Measurements from ENCODE around the gene TNFRSF19. TPM values are rescaled to one million over a fixed set of nuclear protein-coding genes. Genes with fewer than 3 reads are reported as not detected.
"Not testable (repeated sequence)": the region's sequence is repeated elsewhere in the genome, so short reads cannot be mapped to it uniquely, and the experiment has no call there.

The TNFRSF19 gene
- total RNA-seq, 1 experiment from 2014 or later, result 0.31 TPM

DNA sequence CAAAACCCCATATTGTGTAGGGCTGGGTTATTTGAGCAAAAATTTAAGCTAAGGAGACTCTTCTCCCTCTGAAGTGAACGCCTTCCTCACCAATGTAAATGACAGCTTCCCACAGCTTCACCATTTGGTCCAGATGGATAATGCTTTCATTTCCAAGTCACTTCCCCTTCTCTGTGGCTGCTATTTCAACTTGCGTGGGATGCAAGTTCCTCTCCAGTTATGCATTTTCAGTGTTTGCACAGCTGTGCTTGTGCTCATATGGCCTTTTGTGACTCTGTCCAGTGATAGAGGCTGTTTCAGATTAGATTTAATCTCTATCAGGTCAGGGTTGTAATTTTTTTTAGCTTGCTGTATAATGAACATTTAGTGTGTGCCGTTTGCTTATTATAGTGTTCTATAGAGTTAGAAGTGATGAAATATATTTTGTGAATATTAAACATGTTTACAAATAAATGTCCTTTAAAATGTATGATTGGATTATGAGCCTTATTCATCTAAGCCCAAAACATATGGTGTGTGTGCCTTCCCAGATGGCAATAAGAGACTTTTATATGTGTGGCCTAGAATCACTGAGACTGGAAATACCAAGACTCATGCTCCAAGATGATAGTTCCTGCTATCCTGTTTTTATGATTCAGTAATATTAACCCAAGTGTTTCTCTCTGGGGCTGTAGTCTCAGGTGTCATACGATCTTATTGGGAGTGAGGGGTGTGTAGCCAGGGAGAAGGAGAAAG lies 86.6 kb downstream of the TNFRSF19 start:
- no peak overlapping the region for H3K4me3 ChIP-seq (ENCODE audit: insufficient read depth, low read depth, low read length)
- H3K27me3 ChIP-seq (ENCODE audit: control insufficient read depth, insufficient read depth, low read length), result no peaks in the 10 kb centered on the region
- DNase-seq, result no peak
- H3K36me3 ChIP-seq (replicated peaks; ENCODE audit: control insufficient read depth, insufficient read depth, low read length), result no peaks in the 10 kb centered on the region

DNA sequence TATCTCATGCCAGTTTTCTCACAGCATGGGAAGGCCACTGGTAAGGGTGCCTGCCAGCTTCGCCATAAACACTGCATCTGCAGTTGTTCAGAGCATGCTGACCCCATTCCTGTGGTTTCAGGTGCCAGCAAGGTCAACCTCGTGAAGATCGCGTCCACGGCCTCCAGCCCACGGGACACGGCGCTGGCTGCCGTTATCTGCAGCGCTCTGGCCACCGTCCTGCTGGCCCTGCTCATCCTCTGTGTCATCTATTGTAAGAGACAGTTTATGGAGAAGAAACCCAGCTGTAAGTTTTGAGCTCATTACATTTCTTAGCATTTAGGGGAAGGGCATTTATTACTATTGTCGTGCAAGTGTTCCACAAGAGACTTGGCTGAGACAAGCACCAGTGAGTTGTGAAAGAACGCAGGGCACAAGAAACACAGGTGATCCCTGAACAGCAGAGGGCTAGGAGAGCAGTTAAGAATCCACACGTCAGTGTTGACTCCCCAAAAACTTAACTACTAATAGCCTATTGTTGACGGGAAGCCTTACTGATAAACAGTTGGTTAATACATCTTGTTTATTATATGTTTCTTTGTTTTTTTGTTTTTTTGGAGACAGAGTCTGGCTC lies 88.8 kb downstream of the TNFRSF19 start:
- Histone ChIP-seq H3K27me3 (ENCODE audit: control insufficient read depth, insufficient read depth, low read length) (no peaks in the 10 kb centered on the region), H3K36me3 (replicated peaks; ENCODE audit: control insufficient read depth, insufficient read depth, low read length) (no peaks in the 10 kb centered on the region), H3K4me3 (ENCODE audit: insufficient read depth, low read depth, low read length) (no peak overlapping the region)
- no peak for DNase-seq

DNA sequence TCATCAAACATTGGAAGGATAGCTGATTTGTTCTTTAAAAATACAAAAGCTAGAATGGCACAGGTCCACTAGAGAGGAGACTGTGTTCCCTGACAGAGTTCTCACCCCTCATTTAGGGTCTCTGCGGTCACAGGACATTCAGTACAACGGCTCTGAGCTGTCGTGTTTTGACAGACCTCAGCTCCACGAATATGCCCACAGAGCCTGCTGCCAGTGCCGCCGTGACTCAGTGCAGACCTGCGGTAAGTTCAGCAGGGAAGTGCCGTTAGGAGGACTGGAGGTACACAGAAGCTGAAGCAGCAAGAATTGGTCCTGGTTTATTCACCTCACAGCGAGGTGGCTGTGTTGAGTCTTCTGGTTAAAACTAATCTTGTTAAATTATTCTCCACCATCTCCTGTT lies 90.0 kb downstream of the TNFRSF19 start:
- no peaks in the 10 kb centered on the region for H3K27me3 ChIP-seq (ENCODE audit: control insufficient read depth, insufficient read depth, low read length)
- H3K36me3 ChIP-seq (replicated peaks; ENCODE audit: control insufficient read depth, insufficient read depth, low read length), result no peaks in the 10 kb centered on the region
- DNase-seq, result no peak
- H3K4me3 ChIP-seq (ENCODE audit: insufficient read depth, low read depth, low read length), result no peak overlapping the region

DNA sequence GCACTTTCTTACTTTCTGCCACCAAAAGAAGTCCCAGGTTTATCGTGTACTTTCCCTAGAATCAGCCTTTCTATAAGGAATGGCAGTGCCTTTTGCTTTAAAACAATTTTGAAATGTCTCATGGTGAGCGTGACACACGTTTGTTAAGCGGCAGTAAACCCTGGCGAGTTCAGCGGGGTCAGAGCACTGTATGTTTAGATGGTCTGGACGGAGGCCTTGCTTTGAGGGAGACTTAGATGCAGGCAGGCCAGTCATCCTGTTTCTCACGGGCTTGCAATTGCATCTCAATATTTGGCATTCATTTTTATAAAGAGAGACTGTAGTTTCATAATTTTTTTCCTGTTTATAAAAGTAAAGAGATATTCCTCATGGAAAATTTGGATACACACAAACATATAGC lies 96.4 kb downstream of the TNFRSF19 start:
- Histone ChIP-seq H3K36me3 (replicated peaks; ENCODE audit: control insufficient read depth, insufficient read depth, low read length) (no peaks in the 10 kb centered on the region), H3K27me3 (ENCODE audit: control insufficient read depth, insufficient read depth, low read length) (no peaks in the 10 kb centered on the region), H3K4me3 (ENCODE audit: insufficient read depth, low read depth, low read length) (no peak overlapping the region)
- no peak for DNase-seq

DNA sequence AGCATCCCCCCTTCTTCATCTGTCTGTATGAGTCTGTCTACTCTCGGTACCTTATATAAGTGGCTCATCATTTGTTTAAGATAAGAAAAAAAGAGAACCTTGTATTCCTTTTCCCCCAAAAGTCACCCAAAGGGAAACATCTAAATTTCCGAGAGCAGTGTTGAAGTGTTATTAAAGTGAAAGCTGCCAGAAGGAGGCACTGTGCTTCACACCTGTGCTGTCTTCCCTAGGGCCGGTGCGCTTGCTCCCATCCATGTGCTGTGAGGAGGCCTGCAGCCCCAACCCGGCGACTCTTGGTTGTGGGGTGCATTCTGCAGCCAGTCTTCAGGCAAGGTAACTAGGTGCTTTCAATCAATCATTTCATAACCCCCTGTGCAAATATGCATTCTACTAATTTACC lies 97.5 kb downstream of the TNFRSF19 start:
- peak; percentile 62 for DNase-seq
- H3K36me3 ChIP-seq (replicated peaks; ENCODE audit: control insufficient read depth, insufficient read depth, low read length), result no peaks in the 10 kb centered on the region
- H3K27me3 ChIP-seq (ENCODE audit: control insufficient read depth, insufficient read depth, low read length), result no peaks in the 10 kb centered on the region

DNA sequence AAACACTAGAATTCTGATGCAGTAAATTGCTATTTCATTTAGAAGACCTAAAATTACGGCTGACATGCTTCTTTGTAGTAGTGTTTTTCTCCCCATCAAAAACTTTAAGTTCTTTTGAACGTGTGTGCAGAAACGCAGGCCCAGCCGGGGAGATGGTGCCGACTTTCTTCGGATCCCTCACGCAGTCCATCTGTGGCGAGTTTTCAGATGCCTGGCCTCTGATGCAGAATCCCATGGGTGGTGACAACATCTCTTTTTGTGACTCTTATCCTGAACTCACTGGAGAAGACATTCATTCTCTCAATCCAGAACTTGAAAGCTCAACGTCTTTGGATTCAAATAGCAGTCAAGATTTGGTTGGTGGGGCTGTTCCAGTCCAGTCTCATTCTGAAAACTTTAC lies 98.3 kb downstream of the TNFRSF19 start:
- DNase-seq, result no peak
- no peaks in the 10 kb centered on the region for H3K27me3 ChIP-seq (ENCODE audit: control insufficient read depth, insufficient read depth, low read length)
- no peaks in the 10 kb centered on the region for H3K36me3 ChIP-seq (replicated peaks; ENCODE audit: control insufficient read depth, insufficient read depth, low read length)
- H3K4me3 ChIP-seq (ENCODE audit: insufficient read depth, low read depth, low read length), result no peak overlapping the region

More for the DNA sequence above, 97.5 kb downstream of the TNFRSF19 start:
- no peak overlapping the region for H3K4me3 ChIP-seq (ENCODE audit: insufficient read depth, low read depth, low read length)

- Histone ChIP-seq H3K4me3 (ENCODE audit: insufficient read depth, low read depth, low read length) (no peak overlapping the region), H3K36me3 (replicated peaks; ENCODE audit: control insufficient read depth, insufficient read depth, low read length) (no peaks in the 10 kb centered on the region), H3K27me3 (ENCODE audit: control insufficient read depth, insufficient read depth, low read length) (no peaks in the 10 kb centered on the region)
- DNase-seq, result no peak
Observed at GRCh38 chr13:23670793-23671192, 100.6 kb downstream of the TNFRSF19 start.

GRCh38 chr13:23671377-23671776 lies 101.2 kb downstream of the TNFRSF19 start:
- no peak for DNase-seq
- Histone ChIP-seq H3K27me3 (ENCODE audit: control insufficient read depth, insufficient read depth, low read length) (no peaks in the 10 kb centered on the region), H3K36me3 (replicated peaks; ENCODE audit: control insufficient read depth, insufficient read depth, low read length) (no peaks in the 10 kb centered on the region), H3K4me3 (ENCODE audit: insufficient read depth, low read depth, low read length) (no peak overlapping the region)

GRCh38 chr13:23671897-23672296 lies 101.7 kb downstream of the TNFRSF19 start:
- Histone ChIP-seq H3K36me3 (replicated peaks; ENCODE audit: control insufficient read depth, insufficient read depth, low read length) (no peaks in the 10 kb centered on the region), H3K4me3 (ENCODE audit: insufficient read depth, low read depth, low read length) (no peak overlapping the region), H3K27me3 (ENCODE audit: control insufficient read depth, insufficient read depth, low read length) (no peaks in the 10 kb centered on the region)
- DNase-seq, result no peak

DNA sequence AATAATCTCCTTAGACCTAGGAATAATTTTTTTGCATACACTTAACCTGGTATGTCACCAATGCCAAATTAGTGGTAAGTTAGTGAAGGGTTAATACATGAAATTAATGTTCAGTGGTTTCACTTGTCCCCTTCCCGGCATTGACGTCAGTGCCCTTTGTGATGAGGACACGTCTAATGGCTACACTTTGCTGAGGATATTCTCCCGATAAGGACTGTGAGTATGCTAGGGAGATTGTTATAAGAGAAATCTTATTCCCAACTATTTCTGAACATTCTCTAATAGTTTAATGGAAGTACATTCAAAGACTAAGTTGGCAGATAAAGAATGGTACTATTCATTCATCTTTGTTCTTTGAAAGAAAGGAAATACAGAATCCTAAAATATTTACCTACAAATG lies 102.4 kb downstream of the TNFRSF19 start:
- Histone ChIP-seq H3K27me3 (ENCODE audit: control insufficient read depth, insufficient read depth, low read length) (no peaks in the 10 kb centered on the region), H3K36me3 (replicated peaks; ENCODE audit: control insufficient read depth, insufficient read depth, low read length) (no peaks in the 10 kb centered on the region), H3K4me3 (ENCODE audit: insufficient read depth, low read depth, low read length) (no peak overlapping the region)
- DNase-seq, result no peak

DNA sequence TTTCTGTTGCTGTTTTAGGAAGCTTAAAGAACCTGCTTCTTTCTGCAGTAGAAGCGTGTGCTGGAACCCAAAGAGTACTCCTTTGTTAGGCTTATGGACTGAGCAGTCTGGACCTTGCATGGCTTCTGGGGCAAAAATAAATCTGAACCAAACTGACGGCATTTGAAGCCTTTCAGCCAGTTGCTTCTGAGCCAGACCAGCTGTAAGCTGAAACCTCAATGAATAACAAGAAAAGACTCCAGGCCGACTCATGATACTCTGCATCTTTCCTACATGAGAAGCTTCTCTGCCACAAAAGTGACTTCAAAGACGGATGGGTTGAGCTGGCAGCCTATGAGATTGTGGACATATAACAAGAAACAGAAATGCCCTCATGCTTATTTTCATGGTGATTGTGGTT lies 103.1 kb downstream of the TNFRSF19 start:
- peak; percentile 22 for DNase-seq
- no peaks in the 10 kb centered on the region for H3K27me3 ChIP-seq (ENCODE audit: control insufficient read depth, insufficient read depth, low read length)
- H3K4me3 ChIP-seq (ENCODE audit: insufficient read depth, low read depth, low read length), result no peak overlapping the region
- H3K36me3 ChIP-seq (replicated peaks; ENCODE audit: control insufficient read depth, insufficient read depth, low read length), result no peaks in the 10 kb centered on the region

DNA sequence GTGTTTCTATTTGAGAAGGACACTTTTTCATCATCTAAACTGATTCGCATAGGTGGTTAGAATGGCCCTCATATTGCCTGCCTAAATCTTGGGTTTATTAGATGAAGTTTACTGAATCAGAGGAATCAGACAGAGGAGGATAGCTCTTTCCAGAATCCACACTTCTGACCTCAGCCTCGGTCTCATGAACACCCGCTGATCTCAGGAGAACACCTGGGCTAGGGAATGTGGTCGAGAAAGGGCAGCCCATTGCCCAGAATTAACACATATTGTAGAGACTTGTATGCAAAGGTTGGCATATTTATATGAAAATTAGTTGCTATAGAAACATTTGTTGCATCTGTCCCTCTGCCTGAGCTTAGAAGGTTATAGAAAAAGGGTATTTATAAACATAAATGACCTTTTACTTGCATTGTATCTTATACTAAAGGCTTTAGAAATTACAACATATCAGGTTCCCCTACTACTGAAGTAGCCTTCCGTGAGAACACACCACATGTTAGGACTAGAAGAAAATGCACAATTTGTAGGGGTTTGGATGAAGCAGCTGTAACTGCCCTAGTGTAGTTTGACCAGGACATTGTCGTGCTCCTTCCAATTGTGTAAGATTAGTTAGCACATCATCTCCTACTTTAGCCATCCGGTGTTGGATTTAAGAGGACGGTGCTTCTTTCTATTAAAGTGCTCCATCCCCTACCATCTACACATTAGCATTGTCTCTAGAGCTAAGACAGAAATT lies 103.8 kb downstream of the TNFRSF19 start:
- DNase-seq, result peak; percentile 20
- Histone ChIP-seq H3K36me3 (replicated peaks; ENCODE audit: control insufficient read depth, insufficient read depth, low read length) (no peaks in the 10 kb centered on the region), H3K4me3 (ENCODE audit: insufficient read depth, low read depth, low read length) (no peak overlapping the region), H3K27me3 (ENCODE audit: control insufficient read depth, insufficient read depth, low read length) (no peaks in the 10 kb centered on the region)

DNA sequence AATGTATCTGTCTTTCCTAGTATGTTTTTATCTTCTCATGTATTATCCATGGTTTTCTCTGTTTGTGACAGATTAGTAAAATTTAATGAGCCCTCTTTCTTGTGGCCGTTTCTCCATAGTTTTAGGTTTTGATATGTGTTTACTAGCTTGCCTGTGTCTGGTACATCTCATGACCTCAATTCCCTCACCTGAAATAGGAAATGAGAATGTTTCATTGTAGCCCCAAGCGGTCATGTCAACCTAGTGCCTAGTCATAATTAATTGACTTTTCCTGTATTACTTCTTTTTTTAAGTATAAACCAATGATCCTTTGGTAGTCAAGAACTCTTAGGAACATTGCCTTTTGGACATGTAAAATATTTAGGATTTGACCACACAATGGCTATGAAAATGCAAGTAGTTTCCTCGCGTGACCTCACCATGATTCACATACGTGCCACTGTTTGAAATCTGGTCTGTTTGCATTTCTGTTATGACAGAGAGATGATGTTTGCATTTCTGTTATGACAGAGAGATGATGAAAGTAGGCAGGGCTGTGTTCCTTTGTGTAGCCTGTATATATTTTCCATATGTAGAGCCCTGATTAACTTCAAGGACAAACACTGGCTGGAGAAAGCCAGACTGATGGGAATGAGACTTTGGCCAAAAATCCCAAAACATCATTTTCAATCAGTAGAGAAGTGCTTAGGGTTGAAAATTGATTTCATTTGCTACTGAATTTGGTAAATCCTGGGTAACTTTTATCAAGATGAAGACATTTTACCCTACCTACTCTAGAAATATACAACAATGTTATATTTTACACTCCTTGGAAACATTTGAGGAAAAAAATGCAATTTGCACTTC lies 104.8 kb downstream of the TNFRSF19 start:
- Histone ChIP-seq H3K27me3 (ENCODE audit: control insufficient read depth, insufficient read depth, low read length) (no peaks in the 10 kb centered on the region), H3K36me3 (replicated peaks; ENCODE audit: control insufficient read depth, insufficient read depth, low read length) (no peaks in the 10 kb centered on the region), H3K4me3 (ENCODE audit: insufficient read depth, low read depth, low read length) (no peak overlapping the region)
- DNase-seq, result no peak

DNA sequence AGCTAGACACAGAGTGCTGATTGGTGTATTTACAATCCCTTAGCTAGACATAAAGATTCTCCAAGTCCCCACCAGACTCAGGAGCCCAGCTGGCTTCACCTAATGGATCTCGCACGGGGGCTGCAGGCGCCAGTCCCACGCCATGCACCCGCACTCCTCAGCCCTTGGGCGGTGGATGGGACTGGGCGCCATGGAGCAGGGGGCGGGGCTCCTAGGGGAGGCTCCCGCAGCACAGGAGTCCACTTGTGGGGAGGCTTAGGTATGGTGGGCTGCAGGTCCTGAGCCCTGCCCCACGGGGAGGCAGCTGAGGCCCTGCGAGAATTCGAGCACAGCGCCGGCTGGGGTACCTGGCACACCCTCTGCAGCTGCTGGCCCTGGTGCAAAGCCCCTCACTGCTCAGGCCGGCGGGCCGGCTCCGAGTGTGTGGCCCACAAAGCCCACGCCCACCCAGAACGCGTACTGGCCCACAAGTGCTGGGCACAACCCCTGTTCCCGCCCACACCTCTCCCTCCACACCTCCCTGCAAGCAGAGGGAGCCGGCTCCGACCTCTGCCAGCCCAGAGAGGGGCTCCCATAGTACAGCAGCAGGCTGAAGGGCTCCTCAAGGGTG lies 107.6 kb downstream of the TNFRSF19 start:
- not testable (repeated sequence) for H3K4me3 ChIP-seq (ENCODE audit: insufficient read depth, low read depth, low read length); H3K36me3 ChIP-seq (replicated peaks; ENCODE audit: control insufficient read depth, insufficient read depth, low read length); H3K27me3 ChIP-seq (ENCODE audit: control insufficient read depth, insufficient read depth, low read length); DNase-seq

Measured in H7 (cell line).